Left colon (tissue), 2 donors: Measurements from ENCODE around the gene RANBP3L. TPM values are rescaled to one million over a fixed set of nuclear protein-coding genes. Genes with fewer than 3 reads are reported as not detected.
"Not testable (repeated sequence)": the region's sequence is repeated elsewhere in the genome, so short reads cannot be mapped to it uniquely, and the experiment has no call there.

Experiments used
- ATAC-seq: fragments of 200-7000 bp; cut with Tn5 transposase; one replicate; pipeline ENCODE4 v1.9.1; 2020; ENCODE audit warnings: mild to moderate bottlenecking, moderate library complexity
- DNase-seq, 2 donors: peaks; one replicate each; pipeline ENCODE4 v3.0.0-alpha.2; 2020
- intact Hi-C, 2 donors: fragments of 100-400 bp; cut with DNase I in 1 of 2; cut with micrococcal nuclease in 1 of 2; formaldehyde crosslinking; loops; one replicate each; pipeline versions ENCODE4 v1.11.2 to v1.14.0; 2022; cut with DNase I, micrococcal nuclease
- long read RNA-seq: library from polyadenylated mRNA; unstranded; transcript quantifications from one replicate; pipeline ENCODE4 v2.0.0, GENCODE V29; 2021
- total RNA-seq, 2 donors: library from RNA; stranded (reverse); fragmentation: NEBNext Ultra II Directional; extraction: Animal tissue kit (Norgen Biotek cat#: 25700); gene quantifications; one replicate each; pipeline ENCODE4 v1.2.1, GENCODE V29; 2021
- donor health status: DM: no; HTN: no; CAD: no.
- donor health status: DM: yes; HTN: yes; CAD: no.

Gene RANBP3L
- total RNA-seq: under 1 TPM in 1 of 2 donors, not detected in 1; 0.17 TPM
- long read RNA-seq: 0 reads

GRCh38 chr5:36301858-36302603 lies at the start of gene RANBP3L:
TSS of gene RANBP3L (minus strand) at chr5:36301902. CDS start at chr5:36301416, 486 bp downstream.
- intact Hi-C loops: loop anchor here in 1 of 2 donors (5.0 kb wide), 2 partner anchors 40 to 125 kb away; no protein-coding TSS in a partner anchor
- ATAC-seq: peak; percentile 91
- DNase-seq: peak in 1 of 2 donors; percentile 4

- intact Hi-C loops: no loop called here
- no peak for ATAC-seq
- no peak for DNase-seq
These were observed 45.4 kb upstream of the RANBP3L start for GRCh38 chr5:36346896-36347690.

- ATAC-seq (no peak), DNase-seq (no peak)
- intact Hi-C loops: no loop called here
These were observed 43.2 kb upstream of the RANBP3L start for GRCh38 chr5:36344899-36345298.

- intact Hi-C loops, ATAC-seq, DNase-seq: not testable (repeated sequence)
These were observed 40.0 kb upstream of the RANBP3L start for GRCh38 chr5:36341720-36342119.

GRCh38 chr5:36337597-36337996 lies 35.9 kb upstream of the RANBP3L start:
- DNase-seq (no peak), ATAC-seq (no peak)
- intact Hi-C loops: no loop called here

GRCh38 chr5:36334315-36334714 lies 32.6 kb upstream of the RANBP3L start:
- intact Hi-C loops: no loop called here
- DNase-seq: no peak
- ATAC-seq: no peak

GRCh38 chr5:36332720-36333119 lies 31.0 kb upstream of the RANBP3L start:
- DNase-seq, ATAC-seq, intact Hi-C loops: not testable (repeated sequence)

GRCh38 chr5:36325196-36325595 lies 23.5 kb upstream of the RANBP3L start:
- ATAC-seq (no peak), DNase-seq (no peak)
- intact Hi-C loops: no loop called here

- no peak for ATAC-seq
- DNase-seq: no peak
These were observed 22.5 kb upstream of the RANBP3L start for GRCh38 chr5:36323926-36324781.

GRCh38 chr5:36312953-36313672 lies 11.4 kb upstream of the RANBP3L start:
- DNase-seq (no peak), ATAC-seq (no peak)
- intact Hi-C loops: no loop called here

More at GRCh38 chr5:36323926-36324781, 22.5 kb upstream of the RANBP3L start:
- intact Hi-C loops: no loop called here

- DNase-seq (no peak), ATAC-seq (no peak)
- intact Hi-C loops: no loop called here
These were observed 10.3 kb upstream of the RANBP3L start for GRCh38 chr5:36311956-36312355.

- intact Hi-C loops: no loop called here
- DNase-seq (no peak), ATAC-seq (no peak)
These were observed 8.4 kb upstream of the RANBP3L start for GRCh38 chr5:36310138-36310537.

- intact Hi-C loops: no loop called here
- ATAC-seq: peak; percentile 71
- DNase-seq: peak; percentile 33 to 36
These were observed 4.0 kb upstream of the RANBP3L start for GRCh38 chr5:36305571-36306326.

- no peak for DNase-seq
- intact Hi-C loops: loop anchor here in 1 of 2 donors (5.0 kb wide), 2 partner anchors 42 to 127 kb away; no protein-coding TSS in a partner anchor
- ATAC-seq: no peak
These were observed 2.5 kb upstream of the RANBP3L start for GRCh38 chr5:36304095-36304805.

- intact Hi-C loops: loop anchor here in 1 of 2 donors (5.0 kb wide), 2 partner anchors 39 to 124 kb away; no protein-coding TSS in a partner anchor
- ATAC-seq (peak; percentile 35), DNase-seq (no peak)
These were observed 668 bp downstream of the RANBP3L start for GRCh38 chr5:36300927-36301540.

GRCh38 chr5:36300191-36300926 lies 1.3 kb downstream of the RANBP3L start:
- intact Hi-C loops: loop anchor here in 1 of 2 donors (5.0 kb wide), 2 partner anchors 38 to 123 kb away; no protein-coding TSS in a partner anchor
- ATAC-seq (no peak), DNase-seq (no peak)
